ENCODE measurements around the gene NUP62.

DNA sequence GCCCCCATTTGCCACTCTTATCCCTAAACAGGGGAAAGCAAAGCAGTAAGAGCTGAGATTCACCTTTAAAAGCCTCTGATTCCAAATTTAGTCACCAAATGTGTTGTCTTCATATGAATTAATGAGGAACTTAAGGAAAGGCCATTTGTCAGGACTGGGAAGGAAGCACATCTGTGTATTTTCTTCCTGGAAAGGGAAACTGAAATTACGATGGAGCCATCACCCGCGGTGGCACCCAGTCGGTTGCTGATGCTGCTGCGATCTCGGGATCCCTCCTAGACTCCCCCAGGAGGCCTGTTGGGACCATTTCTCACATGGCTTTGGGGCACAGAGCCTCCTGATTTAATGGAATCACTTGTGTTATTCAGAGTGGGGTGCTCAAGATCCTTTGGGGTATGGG, 25.2 kb downstream of the NUP62 start:
- TF ChIP-seq YY1 (IDR thresholded peaks at IDR 0.05; ENCODE audit: insufficient read depth, insufficient read length) (no peak), SUZ12 (IDR thresholded peaks at IDR 0.05; ENCODE audit: extremely low read depth, insufficient read depth, insufficient read length) (no peak)
